GM18867 (cell line): Measurements from ENCODE around the gene TUB.

Experiments used
- ATAC-seq: cut with Tn5 transposase; IDR thresholded peaks from one replicate; pipeline ENCODE4 v1.9.1; 2021; ENCODE audit warnings: mild to moderate bottlenecking, moderate library complexity; ENCODE audit not compliant: unreplicated experiment

Gene TUB

GRCh38 chr11:8067929-8068575 is 13.0 kb upstream of the TUB start:
- no peak for ATAC-seq

GRCh38 chr11:8068605-8069221 is 12.3 kb upstream of the TUB start:
- ATAC-seq = no peak

GRCh38 chr11:8069771-8070170 is 11.2 kb upstream of the TUB start:
- ATAC-seq = no peak

GRCh38 chr11:8070417-8071115 is 10.4 kb upstream of the TUB start:
- ATAC-seq = peak; percentile 80

GRCh38 chr11:8071616-8072581 is 9.1 kb upstream of the TUB start:
- ATAC-seq = no peak

- ATAC-seq = no peak
Observed at GRCh38 chr11:8075119-8075726, 5.8 kb upstream of the TUB start.

- ATAC-seq = no peak
Observed at GRCh38 chr11:8079111-8079675, 1.8 kb upstream of the TUB start.

GRCh38 chr11:8080069-8080670 is 841 bp upstream of the TUB start:
- ATAC-seq = no peak

GRCh38 chr11:8081591-8082250 is 710 bp downstream of the TUB start:
- no peak for ATAC-seq

GRCh38 chr11:8082391-8083087 is 1.5 kb downstream of the TUB start:
- no peak for ATAC-seq

GRCh38 chr11:8083088-8083395 is 2.0 kb downstream of the TUB start:
- ATAC-seq = no peak

GRCh38 chr11:8083871-8084281 is 2.9 kb downstream of the TUB start:
- no peak for ATAC-seq

- ATAC-seq = no peak
Observed at GRCh38 chr11:8084352-8084751, 3.3 kb downstream of the TUB start.

- ATAC-seq = no peak
Observed at GRCh38 chr11:8085011-8085645, 4.1 kb downstream of the TUB start.

GRCh38 chr11:8086001-8086479 is 5.0 kb downstream of the TUB start:
- ATAC-seq = no peak

GRCh38 chr11:8086571-8086970 is 5.6 kb downstream of the TUB start:
- no peak for ATAC-seq

GRCh38 chr11:8087185-8087584 is 6.2 kb downstream of the TUB start:
- ATAC-seq = no peak

GRCh38 chr11:8087756-8088155 is 6.7 kb downstream of the TUB start:
- no peak for ATAC-seq
